PC-9 (cell line): ENCODE measurements around the gene TIAM2. TPM values are rescaled to one million over a fixed set of nuclear protein-coding genes. Genes with fewer than 3 reads are reported as not detected.

Experiments
- BruUV-seq: library from RNA; stranded (reverse); fragments of 400-500 nt; replicated peaks from 2 replicates; lab custom pipeline; 2021; lab: Mats Ljungman, UMichigan
- CTCF ChIA-PET: fragments of 300-600 bp; sonication (Branson Sonifier 250); formaldehyde crosslinking; loops from one replicate; lab custom pipeline; 2022; ENCODE audit warnings: antibody characterized with exemption; lab: Charles Lee
- POLR2A ChIA-PET: fragments of 300-600 bp; sonication (Branson Sonifier 250); formaldehyde crosslinking; loops from one replicate; lab custom pipeline; 2022; ENCODE audit warnings: antibody characterized with exemption; ENCODE audit not compliant: unreplicated experiment; lab: Charles Lee
- DNase-seq, 2 experiments: peaks; one replicate each; pipeline versions ENCODE4 v3.0.0 to v3.0.0-alpha.2; 2015 to 2022; ENCODE audit warnings: mixed read lengths in 1 of 2
- H2AFZ ChIP-seq: fragments of 200-600 bp; sonication (generic); 2 replicates; pipeline ENCODE4 v1.8.1; 2017; ENCODE audit warnings: antibody characterized with exemption
- H3F3A ChIP-seq: fragments of 200-600 bp; sonication (generic); 2 replicates; pipeline ENCODE4 v1.8.1; 2017; ENCODE audit warnings: antibody characterized with exemption, mild to moderate bottlenecking, low read depth; ENCODE audit not compliant: insufficient read depth
- H3K27ac ChIP-seq: fragments of 200-600 bp; sonication (generic); 2 replicates; pipeline ENCODE4 v1.6.1; 2016; ENCODE audit warnings: mixed run types
- H3K27me3 ChIP-seq: fragments of 200-600 bp; sonication (generic); 2 replicates; pipeline ENCODE4 v1.6.1; 2016; ENCODE audit warnings: low read depth, mixed run types; ENCODE audit not compliant: insufficient read depth
- H3K36me3 ChIP-seq: fragments of 200-600 bp; sonication (generic); 2 replicates; pipeline ENCODE4 v1.6.1; 2016; ENCODE audit warnings: low read depth, mixed run types
- H3K4me1 ChIP-seq: fragments of 200-600 bp; sonication (generic); replicated peaks from 2 replicates; pipeline ENCODE4 v1.6.1; 2016; ENCODE audit warnings: mixed run types; ENCODE audit not compliant: insufficient read depth
- H3K4me2 ChIP-seq: fragments of 200-600 bp; sonication (generic); 2 replicates; pipeline ENCODE4 v1.6.1; 2017; ENCODE audit warnings: mixed run types
- H3K4me3 ChIP-seq: fragments of 200-600 bp; sonication (generic); 2 replicates; pipeline ENCODE4 v1.6.1; 2016; ENCODE audit warnings: mixed run types
- H3K79me2 ChIP-seq: fragments of 200-600 bp; sonication (generic); 2 replicates; pipeline ENCODE4 v1.6.1; 2017; ENCODE audit warnings: low read depth, mixed run types
- H3K9me2 ChIP-seq: fragments of 200-600 bp; sonication (generic); 2 replicates; pipeline ENCODE4 v1.8.1; 2017; ENCODE audit warnings: mild to moderate bottlenecking; ENCODE audit not compliant: insufficient read depth
- H3K9me3 ChIP-seq: fragments of 200-600 bp; sonication (generic); 2 replicates; pipeline ENCODE4 v1.8.1; 2016; ENCODE audit warnings: low read depth; ENCODE audit not compliant: insufficient read depth
- H4K20me1 ChIP-seq: fragments of 200-600 bp; sonication (generic); 2 replicates; pipeline ENCODE4 v1.8.1; 2017; ENCODE audit not compliant: insufficient read depth
- CTCF ChIP-seq: fragments of 200-600 bp; sonication (generic); conservative IDR thresholded peaks from 2 replicates; pipeline ENCODE4 v1.6.1; 2017; ENCODE audit warnings: mixed run types, antibody characterized with exemption, mild to moderate bottlenecking, moderate library complexity
- EZH2 ChIP-seq: fragments of 200-600 bp; sonication (generic); IDR thresholded peaks from 2 replicates; pipeline ENCODE4 v1.8.0; 2017; ENCODE audit warnings: antibody characterized with exemption, low read depth
- intact Hi-C: fragments of 100-400 bp; cut with micrococcal nuclease; formaldehyde crosslinking; loops from one replicate; pipeline ENCODE4 v1.10.0; 2022; ENCODE audit not compliant: unreplicated experiment
- total RNA-seq: library from RNA; stranded (reverse); gene quantifications from 2 replicates; pipeline ENCODE4 v1.2.3, GENCODE V29; 2021

The TIAM2 gene
- total RNA-seq, 1 experiment from 2014 or later: 11.4 TPM

GRCh38 chr6:155201461-155202226, 206.5 kb downstream of the TIAM2 start:
- H3K4me1 ChIP-seq: peaks cover 21% of the 10 kb centered on the region
- ChIA-PET CTCF (interaction anchor here (0.6 kb wide), 1 partner anchor 24 kb away, joined by 3 read pairs; no protein-coding TSS in a partner anchor), POLR2A (interaction anchor here (0.5 to 1.0 kb wide), 5 partner anchors 16 to 239 kb away, joined by 3 to 13 read pairs (median 3); no protein-coding TSS in a partner anchor)
- H3K9me3 ChIP-seq: no peaks in the 10 kb centered on the region
- no peaks in the 10 kb centered on the region for H3K79me2 ChIP-seq
- TF ChIP-seq EZH2 (no peak), CTCF (no peak)
- intact Hi-C loops: no loop called here
- H3K4me2 ChIP-seq: peak overlapping the region; percentile 46
- DNase-seq: peak; percentile 5 to 97
- peaks cover 15% of the 10 kb centered on the region for H3F3A ChIP-seq
- H3K9me2 ChIP-seq: no peaks in the 10 kb centered on the region
- H4K20me1 ChIP-seq: no peaks in the 10 kb centered on the region
- H3K27me3 ChIP-seq: no peaks in the 10 kb centered on the region
- no peak overlapping the region for H2AFZ ChIP-seq
- no peak overlapping the region for H3K4me3 ChIP-seq
- no peaks in the 10 kb centered on the region for H3K36me3 ChIP-seq
- H3K27ac ChIP-seq: peak overlapping the region; percentile 78
- BruUV-seq: no TSS peak

- H3K4me3 ChIP-seq: no peak overlapping the region
- no peaks in the 10 kb centered on the region for H3K27me3 ChIP-seq
- H3K4me2 ChIP-seq: no peak overlapping the region
- ChIA-PET CTCF (no interaction called here), POLR2A (no interaction called here)
- H3K9me2 ChIP-seq: no peaks in the 10 kb centered on the region
- intact Hi-C loops: no loop called here
- TF ChIP-seq CTCF (no peak), EZH2 (no peak)
- H4K20me1 ChIP-seq: no peaks in the 10 kb centered on the region
- BruUV-seq: no TSS peak
- H3K9me3 ChIP-seq: no peaks in the 10 kb centered on the region
- H3K27ac ChIP-seq: no peak overlapping the region
- H3K36me3 ChIP-seq: no peaks in the 10 kb centered on the region
- H3F3A ChIP-seq: peaks cover 5% of the 10 kb centered on the region; the same call in 1 of the 2 replicates
- H3K4me1 ChIP-seq: peaks cover 3% of the 10 kb centered on the region; the same call in 1 of the 2 replicates
- no peak overlapping the region for H2AFZ ChIP-seq
- H3K79me2 ChIP-seq: no peaks in the 10 kb centered on the region
- DNase-seq: no peak
Measured at GRCh38 chr6:155207223-155207622, 212.1 kb downstream of the TIAM2 start.

GRCh38 chr6:155212106-155212505, 217.0 kb downstream of the TIAM2 start:
- Histone ChIP-seq H3K4me2 (no peak overlapping the region), H3K79me2 (no peaks in the 10 kb centered on the region), H3F3A (no peaks in the 10 kb centered on the region), H3K27me3 (no peaks in the 10 kb centered on the region), H3K4me3 (no peak overlapping the region), H2AFZ (no peak overlapping the region), H3K9me3 (no peaks in the 10 kb centered on the region), H3K4me1 (no peaks in the 10 kb centered on the region; the same call in 1 of the 2 replicates), H3K36me3 (no peaks in the 10 kb centered on the region), H3K9me2 (no peaks in the 10 kb centered on the region), H3K27ac (no peak overlapping the region), H4K20me1 (no peaks in the 10 kb centered on the region)
- no TSS peak for BruUV-seq
- intact Hi-C loops: no loop called here
- TF ChIP-seq CTCF: no peak
- TF ChIP-seq EZH2: no peak
- ChIA-PET POLR2A (no interaction called here), CTCF (no interaction called here)
- DNase-seq: no peak
